Measurements from ENCODE around the gene RMDN2.

DNA sequence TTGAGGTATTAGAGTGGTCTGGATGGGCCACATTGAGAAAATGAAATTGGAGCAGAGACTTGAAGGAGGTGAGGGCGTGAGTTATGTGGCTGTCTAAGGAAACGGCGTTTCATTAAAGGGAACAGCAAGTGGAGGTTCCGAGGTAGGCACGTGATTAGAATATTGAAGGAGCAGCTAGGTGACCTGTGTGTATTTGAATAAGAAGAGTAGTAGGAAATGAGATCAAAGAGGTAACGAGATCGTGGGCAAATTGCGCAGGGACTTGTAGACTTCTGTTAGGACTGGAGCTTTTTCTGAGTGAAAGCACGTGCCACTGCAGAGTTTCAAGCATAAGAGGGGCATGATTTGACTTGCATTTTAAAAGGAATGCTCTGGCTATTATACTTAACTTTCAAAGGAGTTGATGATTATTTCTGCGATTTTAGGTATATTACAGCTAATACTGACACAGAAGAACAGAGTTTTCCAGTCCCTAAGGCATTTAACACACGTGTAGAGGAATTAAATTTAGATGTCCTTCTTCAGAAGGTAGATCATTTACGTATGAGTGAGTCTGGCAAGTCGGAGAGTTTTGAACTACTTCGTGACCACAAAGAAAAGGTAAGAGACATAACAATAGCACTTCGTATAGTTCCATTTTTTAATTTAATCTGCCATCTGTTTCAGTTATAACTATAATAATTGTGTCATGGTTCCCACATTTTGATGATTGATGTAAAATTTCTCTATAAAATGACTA is 48.7 kb downstream of the RMDN2 start:
- TF ChIP-seq, protein P1, sequence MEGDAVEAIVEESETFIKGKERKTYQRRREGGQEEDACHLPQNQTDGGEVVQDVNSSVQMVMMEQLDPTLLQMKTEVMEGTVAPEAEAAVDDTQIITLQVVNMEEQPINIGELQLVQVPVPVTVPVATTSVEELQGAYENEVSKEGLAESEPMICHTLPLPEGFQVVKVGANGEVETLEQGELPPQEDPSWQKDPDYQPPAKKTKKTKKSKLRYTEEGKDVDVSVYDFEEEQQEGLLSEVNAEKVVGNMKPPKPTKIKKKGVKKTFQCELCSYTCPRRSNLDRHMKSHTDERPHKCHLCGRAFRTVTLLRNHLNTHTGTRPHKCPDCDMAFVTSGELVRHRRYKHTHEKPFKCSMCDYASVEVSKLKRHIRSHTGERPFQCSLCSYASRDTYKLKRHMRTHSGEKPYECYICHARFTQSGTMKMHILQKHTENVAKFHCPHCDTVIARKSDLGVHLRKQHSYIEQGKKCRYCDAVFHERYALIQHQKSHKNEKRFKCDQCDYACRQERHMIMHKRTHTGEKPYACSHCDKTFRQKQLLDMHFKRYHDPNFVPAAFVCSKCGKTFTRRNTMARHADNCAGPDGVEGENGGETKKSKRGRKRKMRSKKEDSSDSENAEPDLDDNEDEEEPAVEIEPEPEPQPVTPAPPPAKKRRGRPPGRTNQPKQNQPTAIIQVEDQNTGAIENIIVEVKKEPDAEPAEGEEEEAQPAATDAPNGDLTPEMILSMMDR (IDR thresholded peaks at IDR 0.05) = no peak
- TF ChIP-seq, protein P2, sequence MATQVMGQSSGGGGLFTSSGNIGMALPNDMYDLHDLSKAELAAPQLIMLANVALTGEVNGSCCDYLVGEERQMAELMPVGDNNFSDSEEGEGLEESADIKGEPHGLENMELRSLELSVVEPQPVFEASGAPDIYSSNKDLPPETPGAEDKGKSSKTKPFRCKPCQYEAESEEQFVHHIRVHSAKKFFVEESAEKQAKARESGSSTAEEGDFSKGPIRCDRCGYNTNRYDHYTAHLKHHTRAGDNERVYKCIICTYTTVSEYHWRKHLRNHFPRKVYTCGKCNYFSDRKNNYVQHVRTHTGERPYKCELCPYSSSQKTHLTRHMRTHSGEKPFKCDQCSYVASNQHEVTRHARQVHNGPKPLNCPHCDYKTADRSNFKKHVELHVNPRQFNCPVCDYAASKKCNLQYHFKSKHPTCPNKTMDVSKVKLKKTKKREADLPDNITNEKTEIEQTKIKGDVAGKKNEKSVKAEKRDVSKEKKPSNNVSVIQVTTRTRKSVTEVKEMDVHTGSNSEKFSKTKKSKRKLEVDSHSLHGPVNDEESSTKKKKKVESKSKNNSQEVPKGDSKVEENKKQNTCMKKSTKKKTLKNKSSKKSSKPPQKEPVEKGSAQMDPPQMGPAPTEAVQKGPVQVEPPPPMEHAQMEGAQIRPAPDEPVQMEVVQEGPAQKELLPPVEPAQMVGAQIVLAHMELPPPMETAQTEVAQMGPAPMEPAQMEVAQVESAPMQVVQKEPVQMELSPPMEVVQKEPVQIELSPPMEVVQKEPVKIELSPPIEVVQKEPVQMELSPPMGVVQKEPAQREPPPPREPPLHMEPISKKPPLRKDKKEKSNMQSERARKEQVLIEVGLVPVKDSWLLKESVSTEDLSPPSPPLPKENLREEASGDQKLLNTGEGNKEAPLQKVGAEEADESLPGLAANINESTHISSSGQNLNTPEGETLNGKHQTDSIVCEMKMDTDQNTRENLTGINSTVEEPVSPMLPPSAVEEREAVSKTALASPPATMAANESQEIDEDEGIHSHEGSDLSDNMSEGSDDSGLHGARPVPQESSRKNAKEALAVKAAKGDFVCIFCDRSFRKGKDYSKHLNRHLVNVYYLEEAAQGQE (IDR thresholded peaks at IDR 0.05; ENCODE audit: insufficient read depth in 1 of 2, low read depth in 2 of 2, low read length in 1 of 2) = no peak
- TF ChIP-seq POLR2AphosphoS5 (IDR thresholded peaks at IDR 0.05; ENCODE audit: low read depth, low read length) = no peak
- no peak for TF ChIP-seq SIN3A (IDR thresholded peaks at IDR 0.05; ENCODE audit: borderline replicate concordance, insufficient read depth, low read depth, low read length)
